ENCODE results near the gene CXXC4. TPM values are rescaled to one million over a fixed set of nuclear protein-coding genes. Genes with fewer than 3 reads are reported as not detected.

The CXXC4 gene
- total RNA-seq, 3 donors from 2014 or later (not counting 1 experiment from before 2014, with no cell fraction given), result 0.77 to 2.1 (median 0.82) TPM

DNA sequence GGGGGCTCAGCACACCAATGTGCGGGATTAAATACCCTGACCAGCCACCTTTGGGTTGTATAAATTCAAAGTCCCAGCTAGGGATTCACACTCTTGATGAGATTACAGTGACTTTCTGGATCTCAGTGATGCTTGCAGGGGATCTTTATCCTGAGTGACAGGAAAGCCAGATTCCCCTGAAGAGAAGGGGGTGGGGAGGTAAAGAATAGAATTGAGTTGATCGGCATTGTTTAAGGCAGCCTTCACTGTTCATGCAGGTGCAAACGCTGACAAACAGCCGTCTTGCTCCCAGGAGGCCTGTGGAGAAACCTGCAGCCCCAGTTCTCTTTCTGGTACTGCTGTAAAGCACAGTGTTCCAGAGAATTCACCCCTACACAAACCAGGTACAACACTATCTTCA lies 19.0 kb downstream of the CXXC4 start:
- H3K36me3 Mint-ChIP-seq, result no peaks in the 10 kb centered on the region
- peaks cover 0 to 2% of the 10 kb centered on the region in 2 donors for H3K9me3 Mint-ChIP-seq
- Histone ChIP-seq H3K27ac (ENCODE audit: low read length) (no peak overlapping the region), H3K9me3 (ENCODE audit: control insufficient read depth, insufficient read depth, low read length) (no peaks in the 10 kb centered on the region), H3K4me1 (ENCODE audit: control insufficient read depth, insufficient read depth, low read length) (no peaks in the 10 kb centered on the region), H3K27me3 (ENCODE audit: control insufficient read depth, insufficient read depth, low read length) (no peaks in the 10 kb centered on the region), H3K36me3 (ENCODE audit: control insufficient read depth, insufficient read depth, low read length) (no peaks in the 10 kb centered on the region), H3K4me3 (ENCODE audit: low read length) (no peak overlapping the region)
- no peak overlapping the region for H3K27ac Mint-ChIP-seq
- TF ChIP-seq CTCF (IDR thresholded peaks at IDR 0.05), result no peak
- WGBS (ENCODE audit: insufficient coverage), result 89% methylated on average over 4 of the region's 4 CpGs
- H3K4me1 Mint-ChIP-seq, result no peaks in the 10 kb centered on the region
- no peak for ATAC-seq
- peaks cover 4 to 14% of the 10 kb centered on the region in 2 donors for H3K27me3 Mint-ChIP-seq (ENCODE audit: low read depth in 2 of 2)
- no peak for DNase-seq
- no peak overlapping the region for H3K4me3 Mint-ChIP-seq
- intact Hi-C loops (cut with micrococcal nuclease), result no loop called here

- Histone ChIP-seq H3K27ac (ENCODE audit: low read length) (no peak overlapping the region), H3K4me1 (ENCODE audit: control insufficient read depth, insufficient read depth, low read length) (no peaks in the 10 kb centered on the region), H3K36me3 (ENCODE audit: control insufficient read depth, insufficient read depth, low read length) (no peaks in the 10 kb centered on the region), H3K27me3 (ENCODE audit: control insufficient read depth, insufficient read depth, low read length) (no peaks in the 10 kb centered on the region), H3K9me3 (ENCODE audit: control insufficient read depth, insufficient read depth, low read length) (no peaks in the 10 kb centered on the region), H3K4me3 (ENCODE audit: low read length) (no peak overlapping the region)
- H3K27ac Mint-ChIP-seq, result no peak overlapping the region
- H3K9me3 Mint-ChIP-seq, result no peaks in the 10 kb centered on the region
- no peaks in the 10 kb centered on the region for H3K4me1 Mint-ChIP-seq
- no peak overlapping the region for H3K4me3 Mint-ChIP-seq
- H3K27me3 Mint-ChIP-seq (ENCODE audit: low read depth in 2 of 2), result peaks cover 0 to 5% of the 10 kb centered on the region in 2 donors
- WGBS (ENCODE audit: insufficient coverage), result no CpG with 5 or more reads among the region's 1 CpG
- no peak for TF ChIP-seq CTCF (IDR thresholded peaks at IDR 0.05)
- intact Hi-C loops (cut with micrococcal nuclease), result no loop called here
- no peaks in the 10 kb centered on the region for H3K36me3 Mint-ChIP-seq
- ATAC-seq (no peak), DNase-seq (no peak)
These were observed 21.9 kb downstream of the CXXC4 start for GRCh38 chr4:104472766-104473165.

GRCh38 chr4:104470770-104471169 lies 23.9 kb downstream of the CXXC4 start:
- Histone ChIP-seq H3K27me3 (ENCODE audit: control insufficient read depth, insufficient read depth, low read length) (no peaks in the 10 kb centered on the region), H3K4me3 (ENCODE audit: low read length) (no peak overlapping the region), H3K27ac (ENCODE audit: low read length) (no peak overlapping the region), H3K4me1 (ENCODE audit: control insufficient read depth, insufficient read depth, low read length) (no peaks in the 10 kb centered on the region), H3K9me3 (ENCODE audit: control insufficient read depth, insufficient read depth, low read length) (no peaks in the 10 kb centered on the region), H3K36me3 (ENCODE audit: control insufficient read depth, insufficient read depth, low read length) (no peaks in the 10 kb centered on the region)
- DNase-seq, result no peak
- 88% methylated on average over 1 of the region's 1 CpG for WGBS (ENCODE audit: insufficient coverage)
- TF ChIP-seq CTCF (IDR thresholded peaks at IDR 0.05), result no peak
- Mint-ChIP-seq H3K27me3 (ENCODE audit: low read depth in 2 of 2) (peaks cover 0 to 5% of the 10 kb centered on the region in 2 donors), H3K36me3 (no peaks in the 10 kb centered on the region), H3K4me1 (no peaks in the 10 kb centered on the region), H3K27ac (no peak overlapping the region), H3K4me3 (no peak overlapping the region), H3K9me3 (no peaks in the 10 kb centered on the region)
- intact Hi-C loops (cut with micrococcal nuclease), result no loop called here
- ATAC-seq, result no peak

DNA sequence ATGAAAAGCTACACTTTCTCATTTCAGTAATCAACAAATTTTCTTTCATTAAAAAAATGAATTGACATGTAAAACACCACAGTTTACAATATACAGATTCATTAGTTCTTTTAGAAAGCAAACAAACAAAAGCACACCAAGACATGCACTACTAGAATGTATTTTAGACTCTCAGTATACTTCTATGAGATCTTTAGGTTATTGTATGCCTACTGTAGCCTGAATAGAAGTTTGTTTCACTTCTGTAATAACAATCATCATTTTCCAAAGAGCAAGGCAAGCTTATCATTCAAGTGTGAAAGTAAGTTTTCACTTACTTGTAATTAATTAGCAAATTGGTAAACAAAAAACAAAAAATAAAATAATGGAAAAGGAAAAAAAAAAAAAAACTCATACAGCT lies 24.9 kb downstream of the CXXC4 start:
- no peak for TF ChIP-seq CTCF (IDR thresholded peaks at IDR 0.05)
- intact Hi-C loops (cut with micrococcal nuclease), result no loop called here

More for the DNA sequence above, 24.9 kb downstream of the CXXC4 start:
- no peak overlapping the region for H3K4me3 Mint-ChIP-seq
- ATAC-seq (no peak), DNase-seq (no peak)
- peaks cover 0 to 2% of the 10 kb centered on the region in 2 donors for H3K27me3 Mint-ChIP-seq (ENCODE audit: low read depth in 2 of 2)
- no peak overlapping the region for H3K27ac Mint-ChIP-seq
- no peak overlapping the region for H3K27ac ChIP-seq (ENCODE audit: low read length)
- no peaks in the 10 kb centered on the region for H3K9me3 ChIP-seq (ENCODE audit: control insufficient read depth, insufficient read depth, low read length)
- H3K4me3 ChIP-seq (ENCODE audit: low read length), result no peak overlapping the region
- H3K9me3 Mint-ChIP-seq, result no peaks in the 10 kb centered on the region
- no peaks in the 10 kb centered on the region for H3K4me1 ChIP-seq (ENCODE audit: control insufficient read depth, insufficient read depth, low read length)
- no peaks in the 10 kb centered on the region for H3K27me3 ChIP-seq (ENCODE audit: control insufficient read depth, insufficient read depth, low read length)
- no peaks in the 10 kb centered on the region for H3K36me3 Mint-ChIP-seq
- H3K36me3 ChIP-seq (ENCODE audit: control insufficient read depth, insufficient read depth, low read length), result no peaks in the 10 kb centered on the region
- H3K4me1 Mint-ChIP-seq, result no peaks in the 10 kb centered on the region

Measured in natural killer cell (primary cell).